Measurements from ENCODE around the gene DHRSX.
"Not testable (repeated sequence)": the region's sequence is repeated elsewhere in the genome, so short reads cannot be mapped to it uniquely, and the experiment has no call there.

Gene DHRSX

DNA sequence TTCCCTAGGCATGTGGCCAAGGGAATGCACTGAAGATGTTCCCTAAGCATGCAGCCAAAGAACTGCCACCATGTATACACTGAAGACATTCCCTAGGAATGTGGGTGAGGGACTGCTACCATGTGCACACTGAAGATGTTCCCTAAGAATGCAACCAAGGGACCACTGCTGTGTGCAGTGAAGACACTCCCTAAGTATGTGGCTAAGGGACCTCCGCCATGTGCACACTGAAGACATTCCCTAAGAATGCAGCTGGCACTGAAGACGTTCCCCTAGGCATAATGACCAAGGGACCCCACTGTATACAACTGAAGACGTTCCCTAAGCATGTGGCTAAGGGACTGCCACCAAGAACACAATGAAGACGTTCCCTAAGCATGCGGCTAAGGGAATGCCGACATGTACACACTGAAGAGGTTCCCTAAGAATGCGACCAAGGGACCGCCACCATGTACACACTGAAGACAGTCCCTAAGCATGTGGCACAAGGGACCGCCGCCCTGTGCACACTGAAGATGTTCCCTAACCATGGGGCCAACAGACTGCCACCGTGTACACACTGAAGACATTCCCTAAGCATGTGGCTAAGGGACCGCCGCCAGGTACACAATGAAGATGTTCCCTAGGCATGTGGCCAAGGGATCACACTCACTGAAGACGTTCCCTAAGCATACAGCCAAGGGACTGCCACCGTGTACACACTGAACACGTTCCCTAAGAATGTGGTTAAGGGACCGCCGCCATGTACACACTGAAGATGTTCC, 25.6 kb downstream of the DHRSX start:
- DNase-seq (ENCODE audit: low read depth in 2 of 2) = no peak

DNA sequence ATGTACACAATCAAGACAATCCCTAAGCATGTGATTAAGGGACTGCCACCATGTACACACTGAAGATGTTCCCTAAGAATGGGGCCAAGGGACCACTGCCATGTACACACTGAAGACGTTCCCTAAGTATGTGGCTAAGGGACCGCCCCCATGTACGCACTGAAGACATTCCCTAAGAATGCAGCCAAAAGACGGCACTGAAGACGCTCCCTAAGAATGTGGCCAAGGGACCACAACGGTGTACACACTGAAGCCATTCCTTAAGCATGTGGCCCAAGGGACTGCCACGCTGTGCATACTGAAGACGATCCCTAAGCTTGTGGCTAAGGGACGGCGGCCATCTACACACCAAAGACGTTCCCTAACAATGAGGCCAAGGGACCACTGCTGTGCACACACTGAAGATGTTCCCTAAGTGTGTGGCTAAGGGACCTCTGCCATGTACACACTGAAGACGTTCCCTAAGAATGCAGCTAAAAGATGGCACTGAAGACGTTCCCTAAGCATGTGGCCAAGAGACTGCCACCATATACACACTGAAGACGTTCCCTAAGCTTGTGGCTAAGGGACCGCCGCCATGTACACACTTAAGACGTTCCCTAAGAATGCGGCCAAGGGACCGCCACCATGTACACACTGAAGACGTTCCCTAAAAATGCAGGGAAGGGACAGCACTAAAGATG, 26.4 kb downstream of the DHRSX start:
- no peak for DNase-seq (ENCODE audit: low read depth in 2 of 2)

DNA sequence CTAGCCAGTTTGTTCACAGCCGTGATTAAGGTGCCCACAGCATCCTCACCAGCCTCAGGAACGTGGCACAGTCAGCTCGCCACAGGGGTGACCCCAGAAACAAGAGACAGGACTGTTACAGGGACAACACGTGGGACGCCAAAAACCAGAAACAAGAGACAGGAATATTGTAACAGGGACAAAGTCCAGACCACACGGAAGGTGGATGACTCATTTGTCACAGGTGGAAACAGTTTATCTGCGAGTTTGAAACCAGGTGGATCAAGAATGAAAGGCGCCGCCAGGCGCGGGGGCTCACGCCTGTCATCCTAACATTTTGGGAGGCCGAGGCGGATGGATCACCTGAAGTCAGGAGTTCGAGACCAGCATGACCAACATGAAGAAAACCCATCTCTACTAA, 27.7 kb downstream of the DHRSX start:
- not testable (repeated sequence) for DNase-seq (ENCODE audit: low read depth in 2 of 2)

DNA sequence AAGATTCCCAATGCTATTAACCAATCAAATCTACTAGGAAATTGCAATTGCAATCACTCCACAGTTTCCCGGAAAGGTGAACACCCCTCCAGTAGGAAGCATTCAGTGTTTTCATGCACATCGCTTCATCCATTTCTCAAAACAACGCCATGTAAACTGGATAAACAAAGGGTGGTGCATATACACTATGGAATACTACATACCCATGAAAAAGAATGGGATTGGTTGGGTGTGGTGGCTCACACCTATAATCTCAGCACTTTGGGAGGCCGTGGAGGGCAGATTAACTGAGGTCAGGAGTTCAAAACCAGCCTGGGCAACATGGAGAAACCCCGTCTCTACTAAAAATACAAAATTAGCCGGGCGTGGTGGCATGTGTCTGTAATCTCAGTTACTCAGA, 29.1 kb downstream of the DHRSX start:
- no peak for DNase-seq (ENCODE audit: low read depth in 2 of 2)

DNA sequence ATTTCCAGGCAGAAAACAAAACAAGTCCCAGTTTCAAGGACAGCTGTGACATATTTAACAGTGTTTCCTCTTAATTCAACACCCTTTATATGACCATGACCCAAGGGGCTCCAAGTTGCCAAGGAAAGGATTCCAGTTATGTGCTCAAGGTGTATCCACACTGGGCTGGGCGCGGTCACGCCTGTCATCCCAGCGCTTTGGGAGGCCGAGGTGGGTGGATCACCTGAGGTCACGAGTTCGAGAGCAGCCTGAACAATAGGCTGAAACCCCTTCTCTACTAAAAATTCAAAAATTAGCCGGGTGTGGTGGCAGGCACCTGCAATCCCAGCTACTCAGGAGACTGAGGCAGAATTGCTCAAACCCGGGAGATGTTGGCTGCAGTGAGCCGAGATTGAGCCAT, 29.6 kb downstream of the DHRSX start:
- not testable (repeated sequence) for DNase-seq (ENCODE audit: low read depth in 2 of 2)

DNA sequence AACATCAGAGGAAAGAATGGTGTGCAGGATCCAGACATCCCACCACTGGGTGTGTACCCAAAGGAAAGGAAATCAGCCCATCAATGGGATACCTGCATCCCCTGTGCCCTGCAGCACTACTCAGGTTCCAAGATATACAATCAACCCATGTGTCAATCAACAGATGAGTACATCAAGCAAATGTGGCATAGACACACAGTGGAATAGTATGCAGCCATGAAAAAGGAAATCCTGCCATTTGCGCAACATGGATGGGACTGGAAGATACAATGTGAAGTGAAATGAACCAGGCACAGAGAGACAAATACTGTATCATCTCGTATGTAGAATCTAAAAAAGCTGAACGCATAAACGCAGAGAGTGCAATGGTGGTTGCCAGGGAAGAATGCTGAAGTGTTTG, 30.9 kb downstream of the DHRSX start:
- DNase-seq (ENCODE audit: low read depth in 2 of 2) = not testable (repeated sequence)

DNA sequence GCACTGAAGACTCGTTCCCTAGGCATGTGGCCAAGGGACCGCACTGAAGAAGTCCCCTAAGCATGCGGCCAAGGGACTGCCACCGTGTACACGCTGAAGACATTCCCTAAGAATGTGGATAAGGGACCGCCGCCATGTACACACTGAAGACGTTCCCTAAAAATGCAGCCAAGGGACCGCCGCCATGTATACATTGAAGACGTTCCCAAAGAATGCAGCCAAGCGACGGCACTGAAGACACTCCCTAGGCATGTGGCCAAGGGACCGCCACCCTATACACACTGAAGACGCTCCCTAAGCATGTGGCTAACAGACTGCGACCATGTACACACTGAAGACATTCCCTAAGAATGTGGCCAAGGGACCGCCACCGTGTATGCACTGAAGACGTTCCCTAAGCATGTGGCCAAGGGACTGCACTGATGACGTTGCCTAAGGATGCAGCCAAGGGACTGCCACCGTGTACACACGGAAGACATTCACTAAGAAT, 31.5 kb downstream of the DHRSX start:
- DNase-seq (ENCODE audit: low read depth in 2 of 2) = no peak

DNA sequence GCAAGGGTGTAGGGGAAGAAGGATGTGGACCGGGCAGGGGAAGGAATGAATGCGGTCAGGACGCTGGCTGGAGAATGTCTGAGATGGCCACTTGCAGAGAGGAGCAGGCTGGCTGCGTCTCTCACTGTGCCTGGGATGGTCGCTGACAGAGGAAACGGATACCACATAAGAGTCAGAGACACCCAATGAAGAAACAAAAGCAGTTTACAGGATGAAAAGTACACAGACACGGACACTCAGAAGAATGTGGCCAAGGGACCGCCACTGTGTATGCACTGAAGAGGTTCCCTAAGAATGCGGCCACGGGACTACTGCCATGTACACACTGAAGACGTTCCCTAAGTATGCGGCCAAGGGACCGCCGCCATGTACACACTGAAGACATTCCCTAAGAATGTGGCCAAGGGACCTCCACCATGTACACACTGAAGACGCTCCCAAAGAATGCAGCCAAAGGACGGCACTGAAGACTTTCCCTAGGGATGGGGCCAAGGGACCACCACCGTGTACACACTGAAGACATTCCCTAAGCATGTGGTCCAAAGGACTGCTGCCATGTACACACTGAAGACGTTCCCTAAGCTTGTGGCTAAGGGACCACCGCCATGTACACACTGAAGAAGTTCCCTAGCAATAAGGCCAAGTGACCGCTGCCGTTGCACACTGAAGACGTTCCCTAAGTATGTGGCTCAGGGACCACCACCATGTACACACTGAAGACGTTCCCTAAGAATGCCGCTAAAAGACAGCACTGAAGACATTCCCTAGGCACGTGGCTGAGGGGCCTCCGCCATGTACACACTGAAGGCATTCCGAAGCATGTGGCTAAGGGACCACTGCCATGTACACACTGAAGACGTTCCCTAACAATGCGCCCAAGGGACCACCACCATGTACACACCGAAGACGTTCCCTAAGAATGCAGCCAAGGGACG, 32.2 kb downstream of the DHRSX start:
- no peak for DNase-seq (ENCODE audit: low read depth in 2 of 2)

DNA sequence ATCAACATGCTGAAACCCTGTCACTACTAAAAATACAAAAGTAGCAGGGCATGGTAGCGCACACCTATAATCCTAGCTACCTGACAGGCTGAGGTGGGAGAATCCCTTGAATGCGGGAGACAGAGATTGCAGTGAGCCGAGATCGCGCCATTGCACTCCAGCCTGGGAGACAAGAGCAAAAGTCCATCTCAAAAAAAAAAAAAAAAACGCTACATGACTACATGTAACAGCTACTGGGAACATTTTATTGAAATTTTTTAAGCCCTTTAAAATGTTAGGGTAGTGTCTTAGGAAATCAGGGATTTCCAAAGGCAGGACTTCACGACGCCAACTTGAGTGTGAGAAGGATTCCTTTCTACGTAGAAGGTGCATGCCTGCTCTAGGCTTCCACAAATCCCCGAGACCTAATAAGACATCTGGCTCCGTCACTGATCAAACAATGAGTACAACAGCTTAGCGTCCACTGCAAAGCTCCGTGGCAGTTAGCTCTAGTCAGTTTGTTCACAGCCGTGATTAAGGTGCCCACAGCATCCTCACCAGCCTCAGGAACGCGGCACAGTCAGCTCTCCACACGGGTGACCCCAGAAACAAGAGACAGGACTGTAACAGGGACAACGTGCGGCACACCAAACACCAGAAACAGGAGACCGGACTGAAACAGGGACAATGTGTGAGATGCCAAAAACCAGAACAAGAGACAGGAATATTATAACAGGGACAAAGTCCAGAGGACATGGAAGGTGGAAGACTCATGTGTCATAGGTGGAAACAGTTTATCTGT, 33.7 kb downstream of the DHRSX start:
- no peak for DNase-seq (ENCODE audit: low read depth in 2 of 2)

DNA sequence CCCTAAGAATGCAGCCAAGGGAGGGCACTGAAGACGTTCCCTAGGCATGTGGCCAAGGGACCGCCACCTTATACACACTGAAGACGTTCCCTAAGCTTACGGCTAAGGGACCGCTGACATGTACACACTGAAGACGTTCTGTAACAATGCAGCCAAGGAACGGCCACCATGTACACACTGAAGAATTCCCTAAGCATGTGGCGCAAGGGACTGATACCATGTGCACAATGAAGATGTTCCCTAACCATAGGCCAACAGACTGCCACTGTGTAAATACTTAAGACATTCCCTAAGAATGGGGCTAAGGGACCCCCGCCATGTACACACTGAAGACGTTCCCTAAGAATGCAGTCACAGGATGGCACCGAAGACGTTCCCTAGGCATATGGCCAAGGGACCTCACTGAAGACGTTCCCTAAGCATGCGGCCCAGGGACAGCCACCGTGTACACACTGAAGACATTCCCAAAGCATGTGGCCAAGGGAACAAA, 36.1 kb downstream of the DHRSX start:
- no peak for DNase-seq (ENCODE audit: low read depth in 2 of 2)

DNA sequence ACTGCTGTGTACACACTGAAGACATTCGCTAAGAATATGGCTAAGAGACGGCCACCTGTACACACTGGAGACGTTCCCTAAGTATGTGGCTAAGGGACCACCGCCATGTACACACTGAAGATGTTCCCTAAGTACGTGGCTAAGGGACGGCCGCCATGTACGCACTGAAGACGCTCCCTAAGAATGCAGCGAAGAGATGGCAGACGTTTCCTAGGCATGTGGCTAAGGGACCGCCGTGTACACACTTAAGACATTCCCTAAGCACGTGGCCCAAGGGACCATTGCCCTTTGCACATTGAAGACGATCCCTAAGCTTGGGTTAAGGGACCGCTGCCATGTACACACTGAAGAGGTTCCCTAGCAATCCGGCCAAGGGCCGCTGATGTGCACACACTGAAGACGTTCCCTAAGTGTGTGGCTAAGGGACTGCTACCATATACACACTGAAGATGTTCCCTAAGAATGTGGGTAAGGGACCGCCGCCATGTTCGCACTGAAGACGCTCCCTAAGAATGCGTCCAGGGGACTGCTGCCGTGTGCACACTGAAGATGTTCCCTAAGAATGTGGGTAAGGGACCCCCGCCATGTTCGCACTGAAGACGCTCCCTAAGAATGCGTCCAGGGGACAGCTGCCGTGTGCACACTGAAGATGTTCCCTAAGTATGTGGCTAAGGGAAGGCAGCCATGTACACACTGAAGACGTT, 36.7 kb downstream of the DHRSX start:
- DNase-seq (ENCODE audit: low read depth in 2 of 2) = no peak

DNA sequence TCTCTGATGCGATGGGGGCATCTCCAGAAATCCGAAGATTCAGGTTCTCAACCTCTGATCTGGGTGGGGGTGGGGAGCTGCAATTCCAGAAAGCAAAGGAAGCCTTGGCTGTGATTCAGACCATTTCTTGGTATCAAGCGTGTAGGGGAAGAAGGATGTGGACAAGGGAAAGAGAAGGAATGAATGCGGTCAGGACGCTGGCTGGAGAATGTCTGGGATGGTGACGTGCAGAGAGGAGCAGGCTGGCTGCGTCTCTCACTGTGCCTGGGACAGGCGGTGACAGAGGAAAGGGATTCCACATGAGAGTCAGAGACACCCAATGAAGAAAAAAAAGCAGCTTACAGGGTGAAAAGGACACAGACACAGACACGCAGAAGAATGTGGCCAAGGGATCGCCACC, 37.3 kb downstream of the DHRSX start:
- not testable (repeated sequence) for DNase-seq (ENCODE audit: low read depth in 2 of 2)

DNA sequence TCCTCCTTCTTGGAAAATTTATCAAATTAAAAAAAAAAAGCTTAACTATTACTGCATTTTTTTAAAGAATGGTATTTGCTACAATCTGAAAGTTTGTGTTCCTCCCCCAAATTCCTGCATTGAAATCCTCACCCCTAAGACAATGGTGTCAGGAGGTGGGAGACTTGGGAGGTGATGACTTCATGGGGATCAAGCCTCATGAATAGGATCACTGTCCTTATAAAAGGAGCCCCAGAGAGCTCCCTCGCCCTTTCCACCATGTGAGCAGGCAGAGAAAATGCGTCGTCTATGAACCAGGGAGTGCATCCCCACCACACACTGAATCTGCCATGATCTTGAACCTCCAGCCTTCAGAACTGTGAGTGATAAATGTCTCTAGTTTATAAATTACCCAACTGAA, 38.0 kb downstream of the DHRSX start:
- no peak for DNase-seq (ENCODE audit: low read depth in 2 of 2)

DNA sequence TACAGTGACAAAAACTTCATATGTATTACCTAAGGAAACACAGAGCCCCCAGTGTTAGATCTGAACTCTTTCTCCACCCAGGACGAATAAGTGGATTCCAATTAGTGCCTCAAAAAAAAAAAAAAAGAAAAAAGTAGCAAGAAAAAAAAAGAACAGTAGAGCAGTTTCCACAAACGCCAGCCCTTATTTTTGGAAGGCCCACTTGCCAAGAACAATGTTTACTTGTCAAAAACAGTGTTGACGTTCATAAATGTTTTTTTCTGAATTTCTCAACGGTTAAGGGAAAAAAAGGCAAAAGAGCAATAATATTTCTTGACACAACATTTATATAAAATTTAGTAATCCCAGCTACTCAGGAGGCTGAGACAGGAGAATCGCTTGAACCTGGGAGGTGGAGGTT, 38.7 kb downstream of the DHRSX start:
- DNase-seq (ENCODE audit: low read depth in 2 of 2) = no peak

DNA sequence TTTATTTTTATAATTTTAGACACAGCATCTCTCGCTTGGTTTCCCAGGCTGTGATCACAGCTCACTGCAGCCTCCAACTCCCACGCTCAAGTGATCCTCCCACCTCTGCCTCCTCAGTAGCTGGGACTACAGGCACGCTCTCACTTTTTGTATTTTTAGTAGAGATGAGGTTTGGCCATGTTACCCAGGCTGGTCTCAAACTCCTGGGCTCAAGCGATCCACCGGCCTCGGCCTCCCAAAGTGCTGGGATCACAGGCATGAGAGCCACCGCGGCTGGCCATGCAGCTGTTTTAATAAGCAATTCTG, 39.1 kb downstream of the DHRSX start:
- no peak for DNase-seq (ENCODE audit: low read depth in 2 of 2)

DNA sequence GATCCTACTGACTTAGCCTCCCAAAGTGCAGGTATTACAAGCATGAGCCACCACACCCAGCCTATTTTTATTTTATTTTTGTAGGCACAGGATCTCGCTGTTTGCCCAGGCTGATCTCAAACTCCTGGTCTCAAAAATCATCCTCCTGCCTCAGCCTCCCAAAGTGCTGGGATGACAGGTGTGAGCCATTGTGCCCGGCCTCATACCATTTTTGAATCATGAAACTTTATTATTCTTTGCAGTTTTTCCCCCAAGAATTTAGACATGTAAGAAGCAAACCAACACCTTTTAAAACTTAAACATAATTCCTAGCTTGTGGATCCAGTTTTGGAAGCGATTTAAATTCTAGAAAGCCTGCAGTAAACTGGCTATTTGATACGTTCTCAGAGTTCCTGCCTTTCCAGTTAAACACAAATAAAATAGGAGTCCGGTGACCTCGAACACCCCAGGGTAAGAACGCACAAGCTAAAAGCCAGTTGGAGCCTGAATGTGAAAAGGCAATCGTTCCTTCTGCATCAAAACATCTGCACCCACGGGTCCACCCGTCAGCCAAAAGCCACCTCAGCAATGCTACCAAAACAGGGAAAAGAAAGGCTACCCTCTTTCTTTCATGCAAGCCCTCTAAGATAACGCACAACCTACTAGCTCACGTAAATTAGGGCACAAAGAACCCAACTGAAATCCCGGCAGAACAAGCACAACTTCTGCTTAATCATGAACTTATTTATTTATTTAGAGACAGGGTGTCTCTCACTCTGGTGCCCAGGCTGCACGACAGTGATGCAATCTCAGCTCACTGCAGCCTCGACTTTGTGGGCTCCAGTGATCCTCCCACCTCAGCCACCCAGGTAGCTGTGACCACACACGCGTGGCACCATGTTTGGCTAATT, 39.7 kb downstream of the DHRSX start:
- not testable (repeated sequence) for DNase-seq (ENCODE audit: low read depth in 2 of 2)

DNA sequence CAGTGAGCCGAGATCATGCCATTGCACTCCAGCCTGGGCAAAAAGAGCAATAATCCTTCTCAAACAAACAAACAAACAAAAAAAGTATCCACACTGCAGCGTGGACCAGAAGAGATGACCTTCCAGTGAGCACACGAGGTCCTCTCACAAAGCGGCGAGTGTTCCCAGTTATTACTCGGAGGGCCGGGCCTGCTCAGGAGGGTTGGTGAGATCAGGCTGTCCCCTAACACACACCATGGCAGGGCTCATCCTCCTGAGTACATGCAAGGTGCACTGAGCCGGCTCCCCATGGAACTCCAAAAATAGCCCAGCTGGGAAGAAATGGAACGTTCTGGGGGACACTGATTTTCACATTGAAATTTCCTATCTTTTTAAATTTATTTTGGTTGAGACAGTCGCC, 40.7 kb downstream of the DHRSX start:
- not testable (repeated sequence) for DNase-seq (ENCODE audit: low read depth in 2 of 2)

DNA sequence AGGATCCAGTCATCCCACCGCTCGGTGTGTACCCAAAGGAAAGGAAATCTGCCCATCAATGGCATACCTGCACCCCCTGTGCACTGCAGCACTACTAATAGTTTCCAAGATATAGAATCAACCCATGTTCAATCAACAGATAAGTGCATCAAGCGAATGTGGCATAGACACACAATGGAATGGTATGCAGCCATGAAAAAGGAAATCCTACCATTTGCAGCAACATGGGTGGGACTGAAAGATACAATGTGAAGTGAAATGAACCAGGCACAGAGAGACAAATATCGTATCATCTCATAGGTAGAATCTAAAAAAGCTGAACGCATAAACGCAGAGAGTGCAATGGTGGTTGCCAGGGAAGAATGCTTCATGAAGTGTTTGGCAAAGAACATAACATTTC, 42.5 kb downstream of the DHRSX start:
- no peak for DNase-seq (ENCODE audit: low read depth in 2 of 2)

DNA sequence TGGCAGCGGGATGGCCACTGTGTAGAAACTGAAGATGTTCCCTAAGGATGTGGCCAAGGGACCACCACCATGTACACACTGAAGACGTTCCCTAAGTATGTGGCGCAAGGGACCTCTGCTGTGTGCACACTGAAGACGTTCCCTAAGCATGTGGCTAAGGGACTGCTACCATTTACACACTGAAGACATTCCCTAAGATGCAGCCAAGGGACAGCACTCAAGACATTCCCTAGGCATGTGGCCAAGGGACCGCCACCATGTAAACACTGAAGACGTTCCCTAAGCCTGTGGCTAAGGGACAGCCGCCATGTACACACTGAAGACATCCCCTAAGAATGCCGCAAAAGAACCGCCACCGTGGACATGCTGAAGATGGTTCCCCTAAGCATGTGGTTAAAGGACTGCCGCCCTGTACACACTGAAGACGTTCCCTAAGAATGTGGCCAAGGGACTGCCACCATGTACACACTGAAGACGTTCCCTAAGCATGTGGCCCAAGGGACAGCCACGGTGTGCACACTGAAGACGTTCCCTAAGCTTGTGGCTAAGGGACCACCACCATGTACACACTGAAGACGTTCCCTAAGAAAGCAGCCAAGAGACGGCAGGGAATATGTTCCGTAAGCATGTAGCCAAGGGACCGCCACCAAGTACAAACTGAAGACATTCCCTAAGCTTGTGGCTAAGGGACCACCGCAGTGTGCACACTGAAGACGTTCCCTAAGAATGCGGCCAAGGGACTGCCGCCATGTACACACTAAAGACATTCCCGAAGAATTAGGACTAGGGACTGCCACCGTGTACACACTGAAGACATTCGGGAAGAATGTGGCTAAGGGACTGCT, 43.3 kb downstream of the DHRSX start:
- DNase-seq (ENCODE audit: low read depth in 2 of 2) = no peak
